HEK293 (cell line): Measurements from ENCODE around the gene WHRN.

Source experiments
- CTCF ChIA-PET: fragments of 350-600 bp; formaldehyde crosslinking; extraction: SDS; loops from one replicate; lab custom pipeline; 2021; ENCODE audit warnings: antibody characterized with exemption; lab: Yijun Ruan, JAX
- POLR2A ChIA-PET: fragments of 300-600 bp; formaldehyde crosslinking; extraction: SDS; loops from one replicate; lab custom pipeline; 2020; ENCODE audit warnings: antibody characterized with exemption, inconsistent platforms; lab: Yijun Ruan, JAX
- H3K27ac ChIP-seq: fragments of 200-500 bp; sonication (Bioruptor generic); 2 replicates; pipeline ENCODE4 v1.5.1; 2014; ENCODE audit warnings: low read depth, low read length, control low read depth, inconsistent platforms; ENCODE audit errors: extremely low read depth
- H3K36me3 ChIP-seq, 2 experiments: fragments of 200-500 bp in 1 of 2; sonication (Bioruptor generic) in 1 of 2; 1 replicate in 1 of 2; 2 replicates in 1 of 2; pipeline ENCODE4 v1.5.1; 2014 to 2017; ENCODE audit warnings: inconsistent platforms in 2 of 2, low read length in 2 of 2; ENCODE audit not compliant: control insufficient read depth in 2 of 2, insufficient read depth in 1 of 2
- H3K4me1 ChIP-seq: fragments of 200-500 bp; sonication (Bioruptor generic); 2 replicates; pipeline ENCODE4 v1.5.1; 2014; ENCODE audit warnings: mild to moderate bottlenecking, low read length, inconsistent platforms; ENCODE audit not compliant: control insufficient read depth, insufficient read depth
- H3K4me3 ChIP-seq: 2 replicates; pipeline ENCODE4 v1.5.1; 2011; ENCODE audit warnings: low read depth, mild to moderate bottlenecking, control low read depth, low read length, moderate library complexity
- H3K9me3 ChIP-seq: fragments of 200-500 bp; sonication (Bioruptor generic); 2 replicates; pipeline ENCODE4 v1.5.1; 2014; ENCODE audit warnings: low read depth, low read length, inconsistent platforms; ENCODE audit not compliant: control insufficient read depth, insufficient read depth
- BCL11A ChIP-seq: fragments of 450-650 bp; formaldehyde crosslinking; IDR thresholded peaks from 2 replicates; pipeline ENCODE4 v1.5.1; 2016; ENCODE audit warnings: low read depth, missing biosample characterization, missing genetic modification characterization
- HOXA7 ChIP-seq: sonication (generic); formaldehyde crosslinking; IDR thresholded peaks from 2 replicates; pipeline ENCODE4 v1.8.1; 2022; ENCODE audit warnings: missing genetic modification reagents, borderline replicate concordance
- MYNN ChIP-seq: fragments of 450-650 bp; formaldehyde crosslinking; IDR thresholded peaks from 2 replicates; pipeline ENCODE4 v1.5.1; 2016; ENCODE audit warnings: missing biosample characterization, missing genetic modification characterization, borderline replicate concordance
- SCRT1 ChIP-seq: fragments of 450-650 bp; formaldehyde crosslinking; IDR thresholded peaks from 2 replicates; pipeline ENCODE4 v1.5.1; 2016; ENCODE audit warnings: missing biosample characterization, missing genetic modification characterization, borderline replicate concordance
- ZFP41 ChIP-seq: fragments of 450-650 bp; formaldehyde crosslinking; IDR thresholded peaks from 2 replicates; pipeline ENCODE4 v1.5.1; 2016; ENCODE audit warnings: missing biosample characterization, missing genetic modification characterization, borderline replicate concordance
- ZNF10 ChIP-seq: fragments of 450-650 bp; formaldehyde crosslinking; IDR thresholded peaks from 2 replicates; pipeline ENCODE4 v1.5.1; 2017; ENCODE audit warnings: missing biosample characterization, missing genetic modification characterization
- ZNF114 ChIP-seq: fragments of 450-650 bp; formaldehyde crosslinking; IDR thresholded peaks from 2 replicates; pipeline ENCODE4 v1.5.0; 2017; ENCODE audit warnings: missing biosample characterization, missing genetic modification characterization
- ZNF121 ChIP-seq: fragments of 450-650 bp; formaldehyde crosslinking; IDR thresholded peaks from 2 replicates; pipeline ENCODE4 v1.5.1; 2016; ENCODE audit warnings: missing biosample characterization, missing genetic modification characterization
- ZNF394 ChIP-seq: fragments of 450-650 bp; formaldehyde crosslinking; IDR thresholded peaks from 2 replicates; pipeline ENCODE4 v1.5.1; 2016; ENCODE audit warnings: missing biosample characterization, missing genetic modification characterization, mild to moderate bottlenecking, moderate library complexity, borderline replicate concordance
- ZNF529 ChIP-seq: fragments of 450-650 bp; formaldehyde crosslinking; IDR thresholded peaks from 2 replicates; pipeline ENCODE4 v1.5.1; 2017; ENCODE audit warnings: missing genetic modification characterization, missing biosample characterization; ENCODE audit not compliant: insufficient replicate concordance
- ZNF561 ChIP-seq: fragments of 450-650 bp; IDR thresholded peaks from 2 replicates; pipeline ENCODE4 v1.5.1; 2018; ENCODE audit warnings: missing biosample characterization, missing genetic modification characterization, borderline replicate concordance
- ZNF624 ChIP-seq: fragments of 450-650 bp; formaldehyde crosslinking; IDR thresholded peaks from 2 replicates; pipeline ENCODE4 v1.5.1; 2017; ENCODE audit warnings: missing biosample characterization, missing genetic modification characterization
- ZNF660 ChIP-seq: fragments of 450-650 bp; IDR thresholded peaks from 2 replicates; pipeline ENCODE4 v1.5.1; 2018; ENCODE audit warnings: missing biosample characterization, mild to moderate bottlenecking, missing genetic modification characterization
- ZNF776 ChIP-seq: fragments of 450-650 bp; formaldehyde crosslinking; IDR thresholded peaks from 2 replicates; pipeline ENCODE4 v1.5.0; 2017; ENCODE audit warnings: missing biosample characterization, missing genetic modification characterization, borderline replicate concordance
- ZNF792 ChIP-seq: fragments of 450-650 bp; formaldehyde crosslinking; IDR thresholded peaks from 2 replicates; pipeline ENCODE4 v1.5.1; 2016; ENCODE audit warnings: missing biosample characterization, missing genetic modification characterization
- TF ChIP-seq, protein P1 (sequence below): fragments of 450-650 bp; formaldehyde crosslinking; IDR thresholded peaks from 2 replicates; pipeline ENCODE4 v1.5.1; 2017; ENCODE audit warnings: missing biosample characterization, missing genetic modification characterization
- TF ChIP-seq, protein P2 (sequence below): fragments of 450-650 bp; formaldehyde crosslinking; conservative IDR thresholded peaks from 2 replicates; pipeline ENCODE4 v1.5.1; 2016; ENCODE audit warnings: low read depth, missing biosample characterization, missing genetic modification characterization
- TF ChIP-seq, protein P3 (sequence below): fragments of 450-650 bp; formaldehyde crosslinking; IDR thresholded peaks from 2 replicates; pipeline ENCODE4 v1.5.1; 2016; ENCODE audit warnings: missing biosample characterization, missing genetic modification characterization
- TF ChIP-seq, protein P4 (sequence below): fragments of 450-650 bp; formaldehyde crosslinking; IDR thresholded peaks from 2 replicates; pipeline ENCODE4 v1.5.1; 2017; ENCODE audit warnings: missing biosample characterization, missing genetic modification characterization

WHRN gene

DNA sequence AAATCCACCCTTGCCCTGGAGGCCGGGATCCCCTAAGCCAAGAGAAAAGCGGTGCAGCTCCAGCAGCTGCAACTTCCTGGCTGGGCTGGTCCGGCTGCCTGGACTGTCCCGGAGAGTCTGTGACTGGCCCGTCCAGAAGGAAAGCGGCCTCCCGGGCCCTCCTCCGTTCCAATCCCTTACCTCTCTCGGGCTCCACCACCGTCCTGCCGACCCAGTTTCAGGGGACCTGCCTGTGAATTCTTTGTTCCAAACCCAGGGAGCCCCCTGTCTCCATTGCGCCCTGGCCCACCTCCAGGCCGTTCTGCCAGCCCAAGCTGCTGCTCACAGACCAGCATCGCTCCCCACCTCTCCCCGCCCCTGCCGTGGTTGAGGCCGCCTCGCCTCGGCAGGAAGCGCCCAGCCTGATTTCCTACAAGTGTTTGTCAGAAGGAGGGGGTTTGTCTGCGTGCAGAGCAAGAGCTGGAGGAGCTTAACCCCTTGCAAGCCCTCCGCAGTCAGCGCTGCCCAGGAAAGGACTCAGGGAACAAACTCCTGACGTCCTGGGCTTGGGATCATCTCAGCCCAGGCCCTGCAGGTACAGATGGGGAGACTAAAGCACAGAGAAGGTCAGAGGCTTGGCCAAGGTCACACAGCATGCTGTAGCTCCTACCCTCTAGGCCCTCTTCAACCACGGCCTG is 117.5 kb downstream of the WHRN start, which contains the start of gene AKNA:
TSS of gene AKNA (minus strand) at position 303 of the 677 bp plus-strand sequence. CDS start 6,649 bp downstream, outside the sequence.
- Histone ChIP-seq H3K27ac (no peak within 1 kb of the TSS), H3K4me3 (no peak within 1 kb of the TSS), H3K9me3 (no peaks in the 10 kb centered on the region), H3K4me1 (no peaks in the 10 kb centered on the region), H3K36me3 (no peaks in the 10 kb centered on the region)
- CTCF ChIA-PET = interaction anchor here (0.8 to 1.8 kb wide), 2 partner anchors 8 to 521 kb away, joined by 4 to 7 read pairs; no protein-coding TSS in a partner anchor
- TF ChIP-seq, protein P1, sequence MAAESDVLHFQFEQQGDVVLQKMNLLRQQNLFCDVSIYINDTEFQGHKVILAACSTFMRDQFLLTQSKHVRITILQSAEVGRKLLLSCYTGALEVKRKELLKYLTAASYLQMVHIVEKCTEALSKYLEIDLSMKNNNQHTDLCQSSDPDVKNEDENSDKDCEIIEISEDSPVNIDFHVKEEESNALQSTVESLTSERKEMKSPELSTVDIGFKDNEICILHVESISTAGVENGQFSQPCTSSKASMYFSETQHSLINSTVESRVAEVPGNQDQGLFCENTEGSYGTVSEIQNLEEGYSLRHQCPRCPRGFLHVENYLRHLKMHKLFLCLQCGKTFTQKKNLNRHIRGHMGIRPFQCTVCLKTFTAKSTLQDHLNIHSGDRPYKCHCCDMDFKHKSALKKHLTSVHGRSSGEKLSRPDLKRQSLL (tag by site-specific recombination) = no peak
- TF ChIP-seq ZFP41 (no peak), ZNF792 (tag by site-specific recombination) (no peak), ZNF114 (tag by site-specific recombination) (no peak), SCRT1 (no peak), HOXA7 (CRISPR knock-in tag) (no peak), BCL11A (tag by site-specific recombination) (no peak), ZNF529 (tag by site-specific recombination) (no peak), ZNF660 (tag by site-specific recombination) (no peak), ZNF776 (tag by site-specific recombination) (no peak)
- TF ChIP-seq, protein P2, sequence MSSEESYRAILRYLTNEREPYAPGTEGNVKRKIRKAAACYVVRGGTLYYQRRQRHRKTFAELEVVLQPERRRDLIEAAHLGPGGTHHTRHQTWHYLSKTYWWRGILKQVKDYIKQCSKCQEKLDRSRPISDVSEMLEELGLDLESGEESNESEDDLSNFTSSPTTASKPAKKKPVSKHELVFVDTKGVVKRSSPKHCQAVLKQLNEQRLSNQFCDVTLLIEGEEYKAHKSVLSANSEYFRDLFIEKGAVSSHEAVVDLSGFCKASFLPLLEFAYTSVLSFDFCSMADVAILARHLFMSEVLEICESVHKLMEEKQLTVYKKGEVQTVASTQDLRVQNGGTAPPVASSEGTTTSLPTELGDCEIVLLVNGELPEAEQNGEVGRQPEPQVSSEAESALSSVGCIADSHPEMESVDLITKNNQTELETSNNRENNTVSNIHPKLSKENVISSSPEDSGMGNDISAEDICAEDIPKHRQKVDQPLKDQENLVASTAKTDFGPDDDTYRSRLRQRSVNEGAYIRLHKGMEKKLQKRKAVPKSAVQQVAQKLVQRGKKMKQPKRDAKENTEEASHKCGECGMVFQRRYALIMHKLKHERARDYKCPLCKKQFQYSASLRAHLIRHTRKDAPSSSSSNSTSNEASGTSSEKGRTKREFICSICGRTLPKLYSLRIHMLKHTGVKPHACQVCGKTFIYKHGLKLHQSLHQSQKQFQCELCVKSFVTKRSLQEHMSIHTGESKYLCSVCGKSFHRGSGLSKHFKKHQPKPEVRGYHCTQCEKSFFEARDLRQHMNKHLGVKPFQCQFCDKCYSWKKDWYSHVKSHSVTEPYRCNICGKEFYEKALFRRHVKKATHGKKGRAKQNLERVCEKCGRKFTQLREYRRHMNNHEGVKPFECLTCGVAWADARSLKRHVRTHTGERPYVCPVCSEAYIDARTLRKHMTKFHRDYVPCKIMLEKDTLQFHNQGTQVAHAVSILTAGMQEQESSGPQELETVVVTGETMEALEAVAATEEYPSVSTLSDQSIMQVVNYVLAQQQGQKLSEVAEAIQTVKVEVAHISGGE = no peak
- POLR2A ChIA-PET = no interaction called here

DNA sequence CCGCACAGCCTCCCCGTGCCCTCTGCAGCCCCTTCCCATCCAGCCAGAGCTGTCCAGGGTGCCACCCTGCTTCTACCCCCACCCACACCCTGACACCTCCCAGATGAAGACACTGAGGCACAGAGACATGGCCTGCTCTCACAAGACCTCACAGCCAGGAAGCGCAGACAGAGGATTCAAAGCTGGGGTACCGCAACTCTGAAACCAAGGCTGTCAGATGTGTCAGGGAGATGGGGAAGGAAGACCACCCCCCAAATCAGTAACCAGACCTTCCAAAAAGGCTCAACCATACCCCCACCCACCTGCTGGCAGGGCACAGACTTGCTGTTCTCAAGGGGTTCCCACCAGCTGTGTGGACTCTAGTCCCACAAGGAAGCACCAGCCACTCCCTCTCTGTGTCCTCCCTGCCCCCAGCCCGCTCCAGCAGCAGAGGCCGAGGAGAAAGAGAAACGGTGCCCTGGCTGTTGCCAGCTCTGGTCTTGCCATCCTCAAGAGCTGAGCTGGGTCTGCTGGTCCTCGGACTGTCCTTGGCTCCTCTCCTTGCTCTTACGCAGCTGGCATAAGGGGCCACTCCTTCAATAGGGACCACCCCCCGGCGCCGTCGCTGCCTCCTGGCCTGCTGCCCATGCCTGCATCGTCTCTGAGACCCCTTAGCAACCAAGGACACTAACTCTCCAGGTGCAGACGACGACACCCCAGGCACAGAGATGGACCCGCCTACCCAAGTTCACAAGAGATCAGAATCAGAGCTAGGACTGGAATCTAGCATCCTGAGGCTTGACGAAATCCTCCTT is 118.2 kb downstream of the WHRN start:
- Histone ChIP-seq H3K4me1 (no peaks in the 10 kb centered on the region), H3K4me3 (no peak overlapping the region), H3K9me3 (no peaks in the 10 kb centered on the region), H3K36me3 (no peaks in the 10 kb centered on the region), H3K27ac (no peak overlapping the region)
- no peak for TF ChIP-seq MYNN (tag by site-specific recombination)
- no peak for TF ChIP-seq ZNF561 (tag by site-specific recombination)
- TF ChIP-seq, protein P3, sequence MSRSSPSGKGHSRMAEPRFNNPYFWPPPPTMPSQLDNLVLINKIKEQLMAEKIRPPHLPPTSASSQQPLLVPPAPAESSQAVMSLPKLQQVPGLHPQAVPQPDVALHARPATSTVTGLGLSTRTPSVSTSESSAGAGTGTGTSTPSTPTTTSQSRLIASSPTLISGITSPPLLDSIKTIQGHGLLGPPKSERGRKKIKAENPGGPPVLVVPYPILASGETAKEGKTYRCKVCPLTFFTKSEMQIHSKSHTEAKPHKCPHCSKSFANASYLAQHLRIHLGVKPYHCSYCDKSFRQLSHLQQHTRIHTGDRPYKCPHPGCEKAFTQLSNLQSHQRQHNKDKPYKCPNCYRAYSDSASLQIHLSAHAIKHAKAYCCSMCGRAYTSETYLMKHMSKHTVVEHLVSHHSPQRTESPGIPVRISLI = no peak
- TF ChIP-seq ZNF394 (tag by site-specific recombination) = no peak
- no peak for TF ChIP-seq ZNF624 (tag by site-specific recombination)
- TF ChIP-seq, protein P4, sequence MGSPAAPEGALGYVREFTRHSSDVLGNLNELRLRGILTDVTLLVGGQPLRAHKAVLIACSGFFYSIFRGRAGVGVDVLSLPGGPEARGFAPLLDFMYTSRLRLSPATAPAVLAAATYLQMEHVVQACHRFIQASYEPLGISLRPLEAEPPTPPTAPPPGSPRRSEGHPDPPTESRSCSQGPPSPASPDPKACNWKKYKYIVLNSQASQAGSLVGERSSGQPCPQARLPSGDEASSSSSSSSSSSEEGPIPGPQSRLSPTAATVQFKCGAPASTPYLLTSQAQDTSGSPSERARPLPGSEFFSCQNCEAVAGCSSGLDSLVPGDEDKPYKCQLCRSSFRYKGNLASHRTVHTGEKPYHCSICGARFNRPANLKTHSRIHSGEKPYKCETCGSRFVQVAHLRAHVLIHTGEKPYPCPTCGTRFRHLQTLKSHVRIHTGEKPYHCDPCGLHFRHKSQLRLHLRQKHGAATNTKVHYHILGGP (tag by site-specific recombination) = no peak
- no peak for TF ChIP-seq ZNF121
- no peak for TF ChIP-seq ZNF10 (tag by site-specific recombination)
- ChIA-PET POLR2A (no interaction called here), CTCF (interaction anchor here (0.8 to 1.8 kb wide), 2 partner anchors 9 to 522 kb away, joined by 4 to 7 read pairs; no protein-coding TSS in a partner anchor)
